H1 (cell line): Measurements from ENCODE around the gene MTERF2. TPM values are rescaled to one million over a fixed set of nuclear protein-coding genes. Genes with fewer than 3 reads are reported as not detected.

Experiments
- CTCF ChIA-PET: fragments of 300-600 bp; sonication (Branson Sonifier 250); formaldehyde crosslinking; loops from one replicate; lab custom pipeline; 2021; ENCODE audit not compliant: partially characterized antibody; lab: Charles Lee
- POLR2A ChIA-PET: fragments of 300-600 bp; sonication (Branson Sonifier 250); formaldehyde crosslinking; loops from one replicate; lab custom pipeline; 2021; ENCODE audit warnings: inconsistent platforms; ENCODE audit not compliant: partially characterized antibody; lab: Charles Lee
- DNase-seq, 2 experiments: peaks; one replicate each; pipeline versions ENCODE4 v3.0.0 to v3.0.0-alpha.2; 2010 to 2022; ENCODE audit warnings: low spot score in 2 of 2, low read depth in 1 of 2, mixed read lengths in 1 of 2
- FAIRE-seq: peaks from 2 replicates; lab custom pipeline; 2011; peaks lifted over from hg19 to GRCh38; lab: Jason Lieb, UNC
- H2AFZ ChIP-seq: 2 replicates; pipeline ENCODE4 v1.8.1; 2012; ENCODE audit warnings: low read length, inconsistent platforms
- H2AK5ac ChIP-seq: 2 replicates; pipeline ENCODE4 v1.6.1; 2013; ENCODE audit warnings: low read depth, low read length
- H2BK120ac ChIP-seq: replicated peaks from 2 replicates; pipeline ENCODE3; 2013; ENCODE audit warnings: low read depth, low read length, inconsistent platforms
- H2BK12ac ChIP-seq: 2 replicates; pipeline ENCODE4 v1.6.1; 2013; ENCODE audit warnings: low read depth, low read length
- H2BK15ac ChIP-seq: 2 replicates; pipeline ENCODE4 v1.6.1; 2013; ENCODE audit warnings: low read length
- H2BK20ac ChIP-seq: 2 replicates; pipeline ENCODE4 v1.6.1; 2013; ENCODE audit warnings: low read length
- H2BK5ac ChIP-seq: 2 replicates; pipeline ENCODE4 v1.6.1; 2013; ENCODE audit warnings: low read depth, low read length
- H3K14ac ChIP-seq: 2 replicates; pipeline ENCODE4 v1.6.1; 2013; ENCODE audit warnings: inconsistent platforms; ENCODE audit not compliant: insufficient read length
- H3K18ac ChIP-seq: 2 replicates; pipeline ENCODE4 v1.6.1; 2013; ENCODE audit warnings: low read length; ENCODE audit errors: extremely low read depth
- H3K23ac ChIP-seq: 2 replicates; pipeline ENCODE4 v1.6.1; 2013; ENCODE audit warnings: inconsistent platforms; ENCODE audit not compliant: insufficient read length
- H3K23me2 ChIP-seq: 2 replicates; pipeline ENCODE4 v1.6.1; 2013; ENCODE audit warnings: low read depth, low read length
- H3K27ac ChIP-seq: 2 replicates; pipeline ENCODE4 v1.6.1; 2011; ENCODE audit warnings: low read depth, low read length, inconsistent platforms
- H3K27me3 ChIP-seq, 4 experiments: replicated peaks in 1 of 4; 1 replicate in 1 of 4; 2 replicates in 3 of 4; pipeline versions ENCODE4 v1.6.1 to v1.8.1; 2011 to 2013; ENCODE audit warnings: low read length in 3 of 4, mild to moderate bottlenecking in 3 of 4, inconsistent platforms in 2 of 4, mixed read lengths in 2 of 4, moderate library complexity in 1 of 4; ENCODE audit not compliant: control insufficient read depth in 3 of 4, insufficient read depth in 3 of 4; ENCODE audit errors: extremely low read depth in 1 of 4
- H3K36me3 ChIP-seq, 4 experiments: 2 replicates each; pipeline versions ENCODE4 v1.6.1 to v1.8.1; 2011 to 2013; ENCODE audit warnings: mild to moderate bottlenecking in 4 of 4, low read length in 3 of 4, moderate library complexity in 2 of 4, control low read depth in 1 of 4, inconsistent platforms in 1 of 4; ENCODE audit not compliant: insufficient read depth in 4 of 4, control insufficient read depth in 2 of 4
- H3K4ac ChIP-seq: replicated peaks from 2 replicates; pipeline ENCODE3; 2013; ENCODE audit warnings: low read length, low read depth, mixed read lengths, inconsistent platforms; ENCODE audit not compliant: insufficient read length
- H3K4me1 ChIP-seq, 4 experiments: replicated peaks in 1 of 4; 1 replicate in 1 of 4; 2 replicates in 3 of 4; pipeline versions ENCODE4 v1.6.1 to v1.8.1; 2011 to 2013; ENCODE audit warnings: low read length in 3 of 4, inconsistent platforms in 2 of 4, mixed read lengths in 1 of 4; ENCODE audit not compliant: insufficient read depth in 4 of 4, control insufficient read depth in 3 of 4
- H3K4me2 ChIP-seq, 2 experiments: 2 replicates each; pipeline versions ENCODE4 v1.6.1 to v1.8.1; 2011 to 2013; ENCODE audit warnings: low read depth in 2 of 2, low read length in 2 of 2, control low read depth in 1 of 2, inconsistent platforms in 1 of 2, mild to moderate bottlenecking in 1 of 2; ENCODE audit not compliant: insufficient read depth in 1 of 2
- H3K4me3 ChIP-seq, 4 experiments: fragments of 200-600, 300-600 bp in 1 of 4; sonication (generic), shearing (Covaris generic), sonication (Bioruptor Twin) in 1 of 4; 2 replicates each; pipeline versions ENCODE4 v1.5.1 to v1.8.1; 2011 to 2016; ENCODE audit warnings: low read length in 4 of 4, low read depth in 3 of 4, control low read depth in 2 of 4, inconsistent platforms in 2 of 4, mild to moderate bottlenecking in 2 of 4, mixed read lengths in 1 of 4, moderate library complexity in 1 of 4; ENCODE audit not compliant: insufficient read depth in 2 of 4; ENCODE audit errors: extremely low read depth in 1 of 4
- H3K56ac ChIP-seq: replicated peaks from 2 replicates; pipeline ENCODE3; 2013; ENCODE audit warnings: low read depth, mild to moderate bottlenecking, mixed read lengths, low read length, inconsistent platforms; ENCODE audit not compliant: insufficient read length
- H3K79me1 ChIP-seq: 2 replicates; pipeline ENCODE4 v1.6.1; 2013; ENCODE audit warnings: low read depth, low read length, control low read depth
- H3K79me2 ChIP-seq, 2 experiments: 2 replicates each; pipeline versions ENCODE4 v1.6.1 to v1.8.1; 2012 to 2013; ENCODE audit warnings: low read length in 2 of 2, mild to moderate bottlenecking in 2 of 2, inconsistent platforms in 1 of 2; ENCODE audit not compliant: insufficient read depth in 2 of 2, control insufficient read depth in 1 of 2
- H3K9ac ChIP-seq, 4 experiments: replicated peaks in 1 of 4; 1 replicate in 1 of 4; 2 replicates in 3 of 4; pipeline versions ENCODE4 v1.6.1 to v1.8.1; 2011 to 2013; ENCODE audit warnings: low read depth in 3 of 4, low read length in 3 of 4, control low read depth in 2 of 4, mild to moderate bottlenecking in 2 of 4, moderate library complexity in 2 of 4, inconsistent platforms in 1 of 4; ENCODE audit errors: extremely low read depth in 1 of 4
- H3K9me3 ChIP-seq, 2 experiments: 2 replicates each; pipeline versions ENCODE4 v1.6.1 to v1.8.1; 2012 to 2013; ENCODE audit warnings: mild to moderate bottlenecking in 2 of 2, moderate library complexity in 2 of 2, control low read depth in 1 of 2, inconsistent platforms in 1 of 2, low read depth in 1 of 2, low read length in 1 of 2, mixed read lengths in 1 of 2; ENCODE audit not compliant: insufficient read depth in 2 of 2
- H4K20me1 ChIP-seq, 2 experiments: replicated peaks in 1 of 2; 2 replicates each; pipeline versions ENCODE3 to v1.8.1; 2011 to 2013; ENCODE audit warnings: inconsistent platforms in 2 of 2, low read length in 2 of 2, mild to moderate bottlenecking in 1 of 2; ENCODE audit not compliant: insufficient read depth in 2 of 2, control insufficient read depth in 1 of 2
- H4K5ac ChIP-seq: 2 replicates; pipeline ENCODE4 v1.6.1; 2013; ENCODE audit warnings: low read length, low read depth, mixed read lengths, inconsistent platforms; ENCODE audit not compliant: insufficient read length
- H4K8ac ChIP-seq: 2 replicates; pipeline ENCODE4 v1.8.0; 2013; ENCODE audit warnings: mild to moderate bottlenecking, moderate library complexity, low read length, inconsistent platforms; ENCODE audit not compliant: insufficient read depth; ENCODE audit errors: extremely low read depth
- H4K91ac ChIP-seq: replicated peaks from 2 replicates; pipeline ENCODE3; 2013; ENCODE audit warnings: low read length, mixed read lengths, inconsistent platforms; ENCODE audit not compliant: insufficient read length
- EZH2 ChIP-seq: fragments of 200-600 bp; sonication (generic); IDR thresholded peaks from 2 replicates; pipeline ENCODE4 v1.7.1; 2012; ENCODE audit warnings: low read depth, mild to moderate bottlenecking, moderate library complexity, low read length, inconsistent platforms; ENCODE audit not compliant: severe bottlenecking
- FOSL1 ChIP-seq: IDR thresholded peaks from 2 replicates; pipeline ENCODE4 v1.6.1; 2011; ENCODE audit warnings: mild to moderate bottlenecking, low read depth, low read length, moderate library complexity; ENCODE audit not compliant: insufficient read depth
- HDAC2 ChIP-seq, 2 experiments: fragments of 300-600 bp in 1 of 2; sonication (generic) in 1 of 2; IDR thresholded peaks; 2 replicates each; pipeline ENCODE4 v1.6.1; 2011 to 2012; ENCODE audit warnings: low read depth in 2 of 2, low read length in 2 of 2, mild to moderate bottlenecking in 2 of 2, moderate library complexity in 2 of 2, borderline replicate concordance in 1 of 2, inconsistent platforms in 1 of 2
- JUN ChIP-seq: IDR thresholded peaks from 2 replicates; pipeline ENCODE4 v1.6.1; 2011; ENCODE audit warnings: low read depth, mild to moderate bottlenecking, improper control_type of control experiment, low read length
- KDM4A ChIP-seq: IDR thresholded peaks from one replicate; pipeline ENCODE4 v1.7.1; 2012; ENCODE audit warnings: low read depth, mild to moderate bottlenecking, moderate library complexity, low read length, inconsistent platforms; ENCODE audit not compliant: severe bottlenecking
- SP4 ChIP-seq: IDR thresholded peaks from 2 replicates; pipeline ENCODE4 v1.6.1; 2012; ENCODE audit warnings: low read length, inconsistent platforms
- TCF12 ChIP-seq: IDR thresholded peaks from 2 replicates; pipeline ENCODE4 v1.6.1; 2011; ENCODE audit warnings: low read depth, mild to moderate bottlenecking, low read length
- WGBS, 2 experiments: shearing (Covaris generic) in 1 of 2; methylation state at CpG; one replicate each; pipeline versions ENCODE4 v1.1.6 to v1.1.7; 2013 to 2015; ENCODE audit warnings: low lambda C conversion rate in 2 of 2, mixed read lengths in 2 of 2, inconsistent platforms in 1 of 2, low coverage in 1 of 2, missing lambda C conversion rate in 1 of 2; ENCODE audit not compliant: insufficient replicate concordance in 2 of 2, insufficient coverage in 1 of 2, insufficient read length in 1 of 2; ENCODE audit errors: extremely low coverage in 1 of 2, missing lambda C conversion rate in 1 of 2; 5-methylcytosine and 5-hydroxymethylcytosine counted together
- polyA plus RNA-seq, 7 experiments: library from polyadenylated mRNA; depleted of rRNA in 3 of 7; stranded (reverse) in 5 of 7; unstranded in 2 of 7; fragments of >200 nt in 5 of 7; fragments of 200-250 nt in 2 of 7; gene quantifications; 1 replicate in 5 of 7; 2 replicates in 1 of 7; 4 replicates in 1 of 7; pipeline versions ENCODE4 v1.2.1 to v1.2.3, GENCODE V29; 2011 to 2013; ENCODE audit warnings: missing spikeins in 2 of 7, mixed read lengths in 2 of 7
- total RNA-seq: library from RNA; stranded (reverse); fragmentation: NEBNext Ultra II Directional; extraction: Animal tissue kit (Norgen Biotek cat#: 25700); gene quantifications from 2 replicates; pipeline ENCODE4 v1.2.1, GENCODE V29; 2021

The MTERF2 gene
- total and polyA plus RNA-seq, 2 of the 8 experiments (the other 6 are each of a cell fraction or from before 2014, with no cell fraction given), result 2.8 to 7.1 TPM

- Histone ChIP-seq H3K23me2 (no peaks in the 10 kb centered on the region), H3K9ac (no peak overlapping the region), H3K4me3 (no peak overlapping the region), H3K27ac (no peak overlapping the region), H2BK5ac (no peak overlapping the region), H4K91ac (no peak overlapping the region), H2AK5ac (no peak overlapping the region), H4K5ac (no peak overlapping the region), H2BK12ac (no peak overlapping the region), H3K4me2 (no peak overlapping the region), H3K56ac (no peak overlapping the region), H2BK15ac (no peak overlapping the region), H4K8ac (no peak overlapping the region), H3K79me2 (no peaks in the 10 kb centered on the region), H3K36me3 (peaks cover 0 to 3% (median 0%) of the 10 kb centered on the region in 4 experiments; a peak in 1 of 8 replicates), H3K4ac (no peak overlapping the region), H2AFZ (no peak overlapping the region), H3K79me1 (no peaks in the 10 kb centered on the region), H3K14ac (no peak overlapping the region), H3K27me3 (no peaks in the 10 kb centered on the region), H3K23ac (no peak overlapping the region), H3K4me1 (no peaks in the 10 kb centered on the region), H2BK120ac (no peak overlapping the region), H3K9me3 (no peaks in the 10 kb centered on the region), H2BK20ac (no peak overlapping the region), H4K20me1 (no peaks in the 10 kb centered on the region), H3K18ac (no peak overlapping the region)
- DNase-seq, result no peak
- ChIA-PET POLR2A (interaction anchor here (0.6 kb wide), 1 partner anchor 72 kb away, joined by 3 read pairs; no protein-coding TSS in a partner anchor), CTCF (interaction anchor here (1.7 kb wide), 1 partner anchor 17 kb away, joined by 4 read pairs; no protein-coding TSS in a partner anchor)
- no peak for FAIRE-seq
- TF ChIP-seq EZH2, result no peak
- no peak for TF ChIP-seq JUN
- TF ChIP-seq HDAC2 (IDR thresholded peaks at IDR 0.05; ENCODE audit: borderline replicate concordance in 1 of 2, low read depth in 2 of 2, low read length in 2 of 2), result no peak
- no peak for TF ChIP-seq SP4
- TF ChIP-seq KDM4A, result no peak
- TF ChIP-seq TCF12, result no peak
- TF ChIP-seq FOSL1, result no peak
- WGBS, 2 experiments, result 87% methylated on average over 4 of the region's 4 CpGs; no CpG with 5 or more reads in 1 of the 2 experiments
Measured at GRCh38 chr12:107007411-107007810, 20.5 kb upstream of the MTERF2 start.
